ENCODE measurements around the gene PIP5K1B.

Gene PIP5K1B

GRCh38 chr9:68970151-68970550, 265.1 kb downstream of the PIP5K1B start:
- Histone ChIP-seq H3K9me3 (ENCODE audit: control insufficient read depth in 1 of 2, low read length in 2 of 2) (no peaks in the 10 kb centered on the region), H3K4me1 (ENCODE audit: control insufficient read depth in 1 of 2, insufficient read depth in 2 of 2, low read length in 2 of 2) (peaks cover 0 to 1% of the 10 kb centered on the region in 2 donors), H3K27ac (ENCODE audit: low read length) (no peak overlapping the region), H3K27me3 (ENCODE audit: low read depth, low read length) (no peaks in the 10 kb centered on the region), H3K4me3 (ENCODE audit: low read depth in 1 of 2, low read length in 2 of 2) (no peak overlapping the region), H3K36me3 (ENCODE audit: control insufficient read depth in 1 of 2, insufficient read depth in 2 of 2, low read length in 2 of 2) (peaks cover 0 to 4% of the 10 kb centered on the region in 2 donors)

GRCh38 chr9:68973619-68974018, 268.6 kb downstream of the PIP5K1B start:
- Histone ChIP-seq H3K27ac (ENCODE audit: low read length) (no peak overlapping the region), H3K36me3 (ENCODE audit: control insufficient read depth in 1 of 2, insufficient read depth in 2 of 2, low read length in 2 of 2) (no peaks in the 10 kb centered on the region), H3K27me3 (ENCODE audit: low read depth, low read length) (no peaks in the 10 kb centered on the region), H3K9me3 (ENCODE audit: control insufficient read depth in 1 of 2, low read length in 2 of 2) (no peaks in the 10 kb centered on the region), H3K4me1 (ENCODE audit: control insufficient read depth in 1 of 2, insufficient read depth in 2 of 2, low read length in 2 of 2) (peaks cover 0 to 6% of the 10 kb centered on the region in 2 donors), H3K4me3 (ENCODE audit: low read depth in 1 of 2, low read length in 2 of 2) (peak overlapping the region; percentile 5 to 9)

GRCh38 chr9:68974431-68974830, 269.4 kb downstream of the PIP5K1B start:
- H3K4me1 ChIP-seq (ENCODE audit: control insufficient read depth in 1 of 2, insufficient read depth in 2 of 2, low read length in 2 of 2): peaks cover 0 to 6% of the 10 kb centered on the region in 2 donors
- H3K9me3 ChIP-seq (ENCODE audit: control insufficient read depth in 1 of 2, low read length in 2 of 2): no peaks in the 10 kb centered on the region
- H3K27me3 ChIP-seq (ENCODE audit: low read depth, low read length): no peaks in the 10 kb centered on the region
- H3K27ac ChIP-seq (ENCODE audit: low read length): no peak overlapping the region
- H3K4me3 ChIP-seq (ENCODE audit: low read depth in 1 of 2, low read length in 2 of 2): peak overlapping the region; percentile 5 to 8
- no peaks in the 10 kb centered on the region for H3K36me3 ChIP-seq (ENCODE audit: control insufficient read depth in 1 of 2, insufficient read depth in 2 of 2, low read length in 2 of 2)

- peaks cover 0 to 9% of the 10 kb centered on the region in 2 donors for H3K4me1 ChIP-seq (ENCODE audit: control insufficient read depth in 1 of 2, insufficient read depth in 2 of 2, low read length in 2 of 2)
- H3K27ac ChIP-seq (ENCODE audit: low read length): no peak overlapping the region
- H3K36me3 ChIP-seq (ENCODE audit: control insufficient read depth in 1 of 2, insufficient read depth in 2 of 2, low read length in 2 of 2): no peaks in the 10 kb centered on the region
- H3K27me3 ChIP-seq (ENCODE audit: low read depth, low read length): no peaks in the 10 kb centered on the region
- H3K4me3 ChIP-seq (ENCODE audit: low read depth in 1 of 2, low read length in 2 of 2): peak overlapping the region; percentile 8 to 38
- no peaks in the 10 kb centered on the region for H3K9me3 ChIP-seq (ENCODE audit: control insufficient read depth in 1 of 2, low read length in 2 of 2)
Observed at GRCh38 chr9:68974901-68975300, 269.9 kb downstream of the PIP5K1B start.

- peak overlapping the region; percentile 2 for H3K27ac ChIP-seq (ENCODE audit: low read length)
- H3K4me1 ChIP-seq (ENCODE audit: control insufficient read depth in 1 of 2, insufficient read depth in 2 of 2, low read length in 2 of 2): peaks cover 0 to 15% of the 10 kb centered on the region in 2 donors
- H3K27me3 ChIP-seq (ENCODE audit: low read depth, low read length): no peaks in the 10 kb centered on the region
- peak overlapping the region; percentile 8 to 38 for H3K4me3 ChIP-seq (ENCODE audit: low read depth in 1 of 2, low read length in 2 of 2)
- no peaks in the 10 kb centered on the region for H3K9me3 ChIP-seq (ENCODE audit: control insufficient read depth in 1 of 2, low read length in 2 of 2)
- no peaks in the 10 kb centered on the region for H3K36me3 ChIP-seq (ENCODE audit: control insufficient read depth in 1 of 2, insufficient read depth in 2 of 2, low read length in 2 of 2)
Observed at GRCh38 chr9:68975365-68976043, 270.5 kb downstream of the PIP5K1B start.

- no peak overlapping the region for H3K4me3 ChIP-seq (ENCODE audit: low read depth in 1 of 2, low read length in 2 of 2)
- no peaks in the 10 kb centered on the region for H3K9me3 ChIP-seq (ENCODE audit: control insufficient read depth in 1 of 2, low read length in 2 of 2)
- no peaks in the 10 kb centered on the region for H3K36me3 ChIP-seq (ENCODE audit: control insufficient read depth in 1 of 2, insufficient read depth in 2 of 2, low read length in 2 of 2)
- no peak overlapping the region for H3K27ac ChIP-seq (ENCODE audit: low read length)
- H3K4me1 ChIP-seq (ENCODE audit: control insufficient read depth in 1 of 2, insufficient read depth in 2 of 2, low read length in 2 of 2): peaks cover 0 to 26% of the 10 kb centered on the region in 2 donors
- no peaks in the 10 kb centered on the region for H3K27me3 ChIP-seq (ENCODE audit: low read depth, low read length)
Observed at GRCh38 chr9:68978066-68978465, 273.0 kb downstream of the PIP5K1B start.

- Histone ChIP-seq H3K27ac (ENCODE audit: low read length) (no peak overlapping the region), H3K9me3 (ENCODE audit: control insufficient read depth in 1 of 2, low read length in 2 of 2) (no peaks in the 10 kb centered on the region), H3K27me3 (ENCODE audit: low read depth, low read length) (no peaks in the 10 kb centered on the region), H3K4me3 (ENCODE audit: low read depth in 1 of 2, low read length in 2 of 2) (no peak overlapping the region), H3K4me1 (ENCODE audit: control insufficient read depth in 1 of 2, insufficient read depth in 2 of 2, low read length in 2 of 2) (peaks cover 0 to 26% of the 10 kb centered on the region in 2 donors), H3K36me3 (ENCODE audit: control insufficient read depth in 1 of 2, insufficient read depth in 2 of 2, low read length in 2 of 2) (no peaks in the 10 kb centered on the region)
Observed at GRCh38 chr9:68978501-68978900, 273.5 kb downstream of the PIP5K1B start.

GRCh38 chr9:68979538-68980314, 274.7 kb downstream of the PIP5K1B start:
- H3K9me3 ChIP-seq (ENCODE audit: control insufficient read depth in 1 of 2, low read length in 2 of 2): no peaks in the 10 kb centered on the region
- H3K4me1 ChIP-seq (ENCODE audit: control insufficient read depth in 1 of 2, insufficient read depth in 2 of 2, low read length in 2 of 2): peaks cover 0 to 26% of the 10 kb centered on the region in 2 donors
- H3K27ac ChIP-seq (ENCODE audit: low read length): no peak overlapping the region

GRCh38 chr9:68980341-68980914, 275.4 kb downstream of the PIP5K1B start:
- Histone ChIP-seq H3K27me3 (ENCODE audit: low read depth, low read length) (no peaks in the 10 kb centered on the region), H3K27ac (ENCODE audit: low read length) (no peak overlapping the region), H3K4me1 (ENCODE audit: control insufficient read depth in 1 of 2, insufficient read depth in 2 of 2, low read length in 2 of 2) (peaks cover 0 to 22% of the 10 kb centered on the region in 2 donors), H3K9me3 (ENCODE audit: control insufficient read depth in 1 of 2, low read length in 2 of 2) (no peaks in the 10 kb centered on the region), H3K4me3 (ENCODE audit: low read depth in 1 of 2, low read length in 2 of 2) (peak overlapping the region in 1 of 2 donors; percentile 11), H3K36me3 (ENCODE audit: control insufficient read depth in 1 of 2, insufficient read depth in 2 of 2, low read length in 2 of 2) (no peaks in the 10 kb centered on the region)

More at GRCh38 chr9:68979538-68980314, 274.7 kb downstream of the PIP5K1B start:
- Histone ChIP-seq H3K36me3 (ENCODE audit: control insufficient read depth in 1 of 2, insufficient read depth in 2 of 2, low read length in 2 of 2) (no peaks in the 10 kb centered on the region), H3K27me3 (ENCODE audit: low read depth, low read length) (no peaks in the 10 kb centered on the region), H3K4me3 (ENCODE audit: low read depth in 1 of 2, low read length in 2 of 2) (peak overlapping the region in 1 of 2 donors; percentile 11)

GRCh38 chr9:68981789-68982188, 276.7 kb downstream of the PIP5K1B start:
- no peaks in the 10 kb centered on the region for H3K27me3 ChIP-seq (ENCODE audit: low read depth, low read length)
- H3K36me3 ChIP-seq (ENCODE audit: control insufficient read depth in 1 of 2, insufficient read depth in 2 of 2, low read length in 2 of 2): no peaks in the 10 kb centered on the region
- H3K4me1 ChIP-seq (ENCODE audit: control insufficient read depth in 1 of 2, insufficient read depth in 2 of 2, low read length in 2 of 2): peaks cover 0 to 19% of the 10 kb centered on the region in 2 donors
- no peak overlapping the region for H3K4me3 ChIP-seq (ENCODE audit: low read depth in 1 of 2, low read length in 2 of 2)
- H3K9me3 ChIP-seq (ENCODE audit: control insufficient read depth in 1 of 2, low read length in 2 of 2): no peaks in the 10 kb centered on the region
- no peak overlapping the region for H3K27ac ChIP-seq (ENCODE audit: low read length)

GRCh38 chr9:68983008-68983411, 278.0 kb downstream of the PIP5K1B start:
- H3K4me1 ChIP-seq (ENCODE audit: control insufficient read depth in 1 of 2, insufficient read depth in 2 of 2, low read length in 2 of 2): peaks cover 0 to 19% of the 10 kb centered on the region in 2 donors
- H3K27me3 ChIP-seq (ENCODE audit: low read depth, low read length): no peaks in the 10 kb centered on the region
- no peak overlapping the region for H3K4me3 ChIP-seq (ENCODE audit: low read depth in 1 of 2, low read length in 2 of 2)
- H3K27ac ChIP-seq (ENCODE audit: low read length): no peak overlapping the region
- no peaks in the 10 kb centered on the region for H3K9me3 ChIP-seq (ENCODE audit: control insufficient read depth in 1 of 2, low read length in 2 of 2)
- H3K36me3 ChIP-seq (ENCODE audit: control insufficient read depth in 1 of 2, insufficient read depth in 2 of 2, low read length in 2 of 2): no peaks in the 10 kb centered on the region
